B cell (primary cell): ENCODE results near the gene GSE1.

ENCODE experiments used
- CTCF ChIP-seq: fragments of 200-600 bp; IDR thresholded peaks from one replicate; pipeline ENCODE4 v1.8.0; 2022; ENCODE audit warnings: antibody characterized with exemption, mild to moderate bottlenecking
- EZH2 ChIP-seq: IDR thresholded peaks from 2 replicates; pipeline ENCODE4 v1.6.1; 2012; ENCODE audit warnings: borderline replicate concordance, low read depth, mild to moderate bottlenecking, moderate library complexity, low read length; ENCODE audit not compliant: insufficient read depth, poor library complexity, severe bottlenecking

- peak; percentile 96 for TF ChIP-seq CTCF
- no peak for TF ChIP-seq EZH2
Measured at GRCh38 chr16:85610446-85611193, 2.5 kb upstream of the GSE1 start.
